ENCODE measurements around the gene SETD3. TPM values are rescaled to one million over a fixed set of nuclear protein-coding genes. Genes with fewer than 3 reads are reported as not detected.

The SETD3 gene
- total RNA-seq, 1 experiment from 2014 or later, result 46.8 TPM

DNA sequence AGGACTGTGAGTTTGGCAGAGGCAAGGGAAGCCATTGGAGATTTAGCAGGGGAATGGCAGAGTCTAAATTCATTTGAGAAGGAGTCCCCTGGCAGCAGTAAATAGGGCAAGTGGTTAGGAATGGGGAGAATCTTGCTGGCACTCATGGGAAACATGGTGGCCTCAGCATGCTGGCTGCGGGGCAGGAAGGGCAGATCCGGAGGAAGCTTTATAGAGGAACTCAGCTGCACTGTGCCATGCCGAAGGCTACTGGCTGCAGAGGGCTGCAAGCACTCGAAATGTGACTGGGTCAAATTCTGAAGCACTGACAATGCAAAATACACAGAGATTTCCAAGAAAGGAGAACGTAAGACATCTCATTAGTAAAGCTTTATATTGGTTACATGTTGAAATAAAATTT is 24.4 kb upstream of the SETD3 start:
- no TSS peak for BruUV-seq (replicated peaks)
- H3K9me3 ChIP-seq (ENCODE audit: low read length), result no peaks in the 10 kb centered on the region
- no peaks in the 10 kb centered on the region for H4K20me1 ChIP-seq (ENCODE audit: low read length)
- H3F3A ChIP-seq (ENCODE audit: low read length, unreplicated experiment), result no peaks in the 10 kb centered on the region
- no peak overlapping the region for H2AFZ ChIP-seq (ENCODE audit: low read length)
- H3K9ac ChIP-seq (ENCODE audit: low read length), result no peak overlapping the region
- TF ChIP-seq CTCF (conservative IDR thresholded peaks at IDR 0.05; ENCODE audit: low read depth, low read length) (no peak), EZH2 (IDR thresholded peaks at IDR 0.05; ENCODE audit: low read length, unreplicated experiment) (no peak), EZH2phosphoT487 (IDR thresholded peaks at IDR 0.05; ENCODE audit: borderline replicate concordance, low read length) (no peak)
- no peaks in the 10 kb centered on the region for H3K4me1 ChIP-seq (ENCODE audit: insufficient read depth, low read length)
- intact Hi-C loops (cut with micrococcal nuclease), result no loop called here
- H3K9me2 ChIP-seq (replicated peaks; ENCODE audit: low read length), result no peaks in the 10 kb centered on the region
- H3K79me2 ChIP-seq (ENCODE audit: low read length), result no peaks in the 10 kb centered on the region
- DNase-seq (no peak), ATAC-seq (no peak)
- CTCF ChIA-PET, result no interaction called here
- no peak overlapping the region for H3K4me3 ChIP-seq (ENCODE audit: low read length)
- H3K36me3 ChIP-seq (ENCODE audit: low read depth, low read length), result peaks cover 78% of the 10 kb centered on the region
- H3K27ac ChIP-seq (ENCODE audit: low read length), result no peak overlapping the region
- H3K27me3 ChIP-seq (ENCODE audit: low read length), result no peaks in the 10 kb centered on the region
- POLR2A ChIA-PET (ENCODE audit: unreplicated experiment), result no interaction called here
- H3K4me2 ChIP-seq (ENCODE audit: low read length), result no peak overlapping the region

GRCh38 chr14:99503848-99504453 is 23.3 kb upstream of the SETD3 start:
- no peaks in the 10 kb centered on the region for H3K27me3 ChIP-seq (ENCODE audit: low read length)
- intact Hi-C loops (cut with micrococcal nuclease), result no loop called here
- H4K20me1 ChIP-seq (ENCODE audit: low read length), result no peaks in the 10 kb centered on the region
- no peaks in the 10 kb centered on the region for H3K79me2 ChIP-seq (ENCODE audit: low read length)
- peaks cover 75% of the 10 kb centered on the region for H3K36me3 ChIP-seq (ENCODE audit: low read depth, low read length)
- BruUV-seq (replicated peaks), result no TSS peak
- H3K9ac ChIP-seq (ENCODE audit: low read length), result no peak overlapping the region
- DNase-seq, result no peak
- no peaks in the 10 kb centered on the region for H3K9me2 ChIP-seq (replicated peaks; ENCODE audit: low read length)
- no peaks in the 10 kb centered on the region for H3F3A ChIP-seq (ENCODE audit: low read length, unreplicated experiment)
- CTCF ChIA-PET, result no interaction called here
- H3K27ac ChIP-seq (ENCODE audit: low read length), result no peak overlapping the region
- no peak overlapping the region for H2AFZ ChIP-seq (ENCODE audit: low read length)
- H3K4me3 ChIP-seq (ENCODE audit: low read length), result no peak overlapping the region
- TF ChIP-seq CTCF (conservative IDR thresholded peaks at IDR 0.05; ENCODE audit: low read depth, low read length) (no peak), EZH2phosphoT487 (IDR thresholded peaks at IDR 0.05; ENCODE audit: borderline replicate concordance, low read length) (no peak), EZH2 (IDR thresholded peaks at IDR 0.05; ENCODE audit: low read length, unreplicated experiment) (no peak)
- POLR2A ChIA-PET (ENCODE audit: unreplicated experiment), result no interaction called here
- no peak overlapping the region for H3K4me2 ChIP-seq (ENCODE audit: low read length)
- H3K9me3 ChIP-seq (ENCODE audit: low read length), result no peaks in the 10 kb centered on the region
- ATAC-seq, result no peak
- no peaks in the 10 kb centered on the region for H3K4me1 ChIP-seq (ENCODE audit: insufficient read depth, low read length)

- H3F3A ChIP-seq (ENCODE audit: low read length, unreplicated experiment), result no peaks in the 10 kb centered on the region
- H3K9me2 ChIP-seq (replicated peaks; ENCODE audit: low read length), result no peaks in the 10 kb centered on the region
- DNase-seq, result no peak
- ChIA-PET CTCF (no interaction called here), POLR2A (ENCODE audit: unreplicated experiment) (no interaction called here)
- no peaks in the 10 kb centered on the region for H3K4me1 ChIP-seq (ENCODE audit: insufficient read depth, low read length)
- H3K9ac ChIP-seq (ENCODE audit: low read length), result no peak overlapping the region
- TF ChIP-seq EZH2phosphoT487 (IDR thresholded peaks at IDR 0.05; ENCODE audit: borderline replicate concordance, low read length), result no peak
- no peak for TF ChIP-seq CTCF (conservative IDR thresholded peaks at IDR 0.05; ENCODE audit: low read depth, low read length)
- TF ChIP-seq EZH2 (IDR thresholded peaks at IDR 0.05; ENCODE audit: low read length, unreplicated experiment), result no peak
- H3K79me2 ChIP-seq (ENCODE audit: low read length), result no peaks in the 10 kb centered on the region
- H3K4me2 ChIP-seq (ENCODE audit: low read length), result no peak overlapping the region
- intact Hi-C loops (cut with micrococcal nuclease), result no loop called here
- no peaks in the 10 kb centered on the region for H3K9me3 ChIP-seq (ENCODE audit: low read length)
- no peaks in the 10 kb centered on the region for H4K20me1 ChIP-seq (ENCODE audit: low read length)
- ATAC-seq, result no peak
- peaks cover 68% of the 10 kb centered on the region for H3K36me3 ChIP-seq (ENCODE audit: low read depth, low read length)
- no peak overlapping the region for H2AFZ ChIP-seq (ENCODE audit: low read length)
- H3K27me3 ChIP-seq (ENCODE audit: low read length), result no peaks in the 10 kb centered on the region
- H3K4me3 ChIP-seq (ENCODE audit: low read length), result no peak overlapping the region
- H3K27ac ChIP-seq (ENCODE audit: low read length), result no peak overlapping the region
- BruUV-seq (replicated peaks), result no TSS peak
These were observed 22.3 kb upstream of the SETD3 start for GRCh38 chr14:99502989-99503421.
